Glutamatergic neuron (in vitro differentiated cells): Measurements from ENCODE around the gene RBMS1. TPM values are rescaled to one million over a fixed set of nuclear protein-coding genes. Genes with fewer than 3 reads are reported as not detected.

Experiments
- DNase-seq: peaks from one replicate; pipeline ENCODE4 v3.0.0; 2022
- H3K27ac Mint-ChIP-seq: one replicate; pipeline ENCODE4 v1.8.0; 2020; ENCODE audit warnings: mild to moderate bottlenecking, mixed read lengths, inconsistent platforms; ENCODE audit not compliant: unreplicated experiment
- H3K27me3 Mint-ChIP-seq: one replicate; pipeline ENCODE4 v1.8.0; 2020; ENCODE audit warnings: mild to moderate bottlenecking, moderate library complexity, mixed read lengths, inconsistent platforms; ENCODE audit not compliant: unreplicated experiment
- H3K36me3 Mint-ChIP-seq: one replicate; pipeline ENCODE4 v1.8.0; 2020; ENCODE audit warnings: mild to moderate bottlenecking, mixed read lengths, inconsistent platforms; ENCODE audit not compliant: unreplicated experiment
- H3K4me1 Mint-ChIP-seq: one replicate; pipeline ENCODE4 v1.8.0; 2020; ENCODE audit warnings: mild to moderate bottlenecking, low read depth, mixed read lengths, inconsistent platforms; ENCODE audit not compliant: unreplicated experiment
- H3K4me3 Mint-ChIP-seq: one replicate; pipeline ENCODE4 v1.8.0; 2020; ENCODE audit warnings: mild to moderate bottlenecking, mixed read lengths, inconsistent platforms; ENCODE audit not compliant: unreplicated experiment
- H3K9me3 Mint-ChIP-seq: one replicate; pipeline ENCODE4 v1.8.0; 2020; ENCODE audit warnings: mild to moderate bottlenecking, moderate library complexity, mixed read lengths, inconsistent platforms; ENCODE audit not compliant: unreplicated experiment
- total RNA-seq: library from RNA; stranded (reverse); fragmentation: NEBNext Ultra II Directional; extraction: Animal tissue kit (Norgen Biotek cat#: 25700); gene quantifications from one replicate; pipeline ENCODE4 v1.2.1, GENCODE V29; 2021; ENCODE audit not compliant: unreplicated experiment
- TF ChIP-seq, protein P1 (sequence below): fragments of 200-600 bp; sonication (generic); IDR thresholded peaks from one replicate; pipeline ENCODE4 v1.5.0; 2021; ENCODE audit not compliant: partially characterized antibody, unreplicated experiment

Gene RBMS1
- total RNA-seq, 1 donor from 2014 or later, result 142 TPM

GRCh38 chr2:160301420-160301819, 192.2 kb downstream of the RBMS1 start:
- no peak overlapping the region for H3K4me3 Mint-ChIP-seq
- H3K4me1 Mint-ChIP-seq, result peaks cover 1% of the 10 kb centered on the region
- H3K27ac Mint-ChIP-seq, result no peak overlapping the region
- peaks cover 7% of the 10 kb centered on the region for H3K27me3 Mint-ChIP-seq
- no peak for DNase-seq
- peaks cover 23% of the 10 kb centered on the region for H3K36me3 Mint-ChIP-seq
- TF ChIP-seq, protein P1, sequence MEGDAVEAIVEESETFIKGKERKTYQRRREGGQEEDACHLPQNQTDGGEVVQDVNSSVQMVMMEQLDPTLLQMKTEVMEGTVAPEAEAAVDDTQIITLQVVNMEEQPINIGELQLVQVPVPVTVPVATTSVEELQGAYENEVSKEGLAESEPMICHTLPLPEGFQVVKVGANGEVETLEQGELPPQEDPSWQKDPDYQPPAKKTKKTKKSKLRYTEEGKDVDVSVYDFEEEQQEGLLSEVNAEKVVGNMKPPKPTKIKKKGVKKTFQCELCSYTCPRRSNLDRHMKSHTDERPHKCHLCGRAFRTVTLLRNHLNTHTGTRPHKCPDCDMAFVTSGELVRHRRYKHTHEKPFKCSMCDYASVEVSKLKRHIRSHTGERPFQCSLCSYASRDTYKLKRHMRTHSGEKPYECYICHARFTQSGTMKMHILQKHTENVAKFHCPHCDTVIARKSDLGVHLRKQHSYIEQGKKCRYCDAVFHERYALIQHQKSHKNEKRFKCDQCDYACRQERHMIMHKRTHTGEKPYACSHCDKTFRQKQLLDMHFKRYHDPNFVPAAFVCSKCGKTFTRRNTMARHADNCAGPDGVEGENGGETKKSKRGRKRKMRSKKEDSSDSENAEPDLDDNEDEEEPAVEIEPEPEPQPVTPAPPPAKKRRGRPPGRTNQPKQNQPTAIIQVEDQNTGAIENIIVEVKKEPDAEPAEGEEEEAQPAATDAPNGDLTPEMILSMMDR, result no peak
- H3K9me3 Mint-ChIP-seq, result peaks cover 9% of the 10 kb centered on the region

GRCh38 chr2:160300203-160300602, 193.4 kb downstream of the RBMS1 start:
- no peak for DNase-seq
- peaks cover 3% of the 10 kb centered on the region for H3K4me1 Mint-ChIP-seq
- H3K27ac Mint-ChIP-seq, result no peak overlapping the region
- H3K9me3 Mint-ChIP-seq, result peaks cover 9% of the 10 kb centered on the region
- H3K27me3 Mint-ChIP-seq, result peaks cover 6% of the 10 kb centered on the region
- TF ChIP-seq, protein P1, result no peak
- peaks cover 18% of the 10 kb centered on the region for H3K36me3 Mint-ChIP-seq
- no peak overlapping the region for H3K4me3 Mint-ChIP-seq

DNA sequence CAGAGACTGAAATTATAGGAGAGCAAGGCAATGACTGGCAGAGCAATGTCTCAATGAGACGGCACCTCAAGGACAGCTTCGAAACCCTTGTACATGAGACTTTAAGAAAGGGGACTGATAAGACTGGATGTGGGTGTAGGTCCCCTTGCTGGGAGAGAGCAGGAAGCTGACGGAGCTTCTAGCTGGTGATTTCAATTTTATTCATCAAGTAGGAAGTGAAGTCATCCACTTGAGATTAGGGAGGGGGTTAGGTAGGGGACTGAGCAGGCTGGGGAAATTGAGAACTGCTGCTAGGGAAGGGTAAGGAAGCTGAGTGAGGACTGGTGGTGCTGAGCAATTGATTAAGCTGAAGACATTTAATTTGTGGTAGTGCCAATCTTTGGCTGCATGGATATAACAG, 194.1 kb downstream of the RBMS1 start:
- TF ChIP-seq, protein P1, result no peak
- Mint-ChIP-seq H3K9me3 (peaks cover 9% of the 10 kb centered on the region), H3K27me3 (peaks cover 6% of the 10 kb centered on the region), H3K36me3 (peaks cover 18% of the 10 kb centered on the region), H3K27ac (no peak overlapping the region), H3K4me3 (no peak overlapping the region), H3K4me1 (peaks cover 3% of the 10 kb centered on the region)
- DNase-seq, result no peak

- peaks cover 6% of the 10 kb centered on the region for H3K27me3 Mint-ChIP-seq
- TF ChIP-seq, protein P1, result no peak
- peaks cover 9% of the 10 kb centered on the region for H3K9me3 Mint-ChIP-seq
- peaks cover 3% of the 10 kb centered on the region for H3K4me1 Mint-ChIP-seq
- H3K4me3 Mint-ChIP-seq, result no peak overlapping the region
- peaks cover 18% of the 10 kb centered on the region for H3K36me3 Mint-ChIP-seq
- no peak for DNase-seq
- H3K27ac Mint-ChIP-seq, result no peak overlapping the region
Observed at GRCh38 chr2:160298960-160299359, 194.6 kb downstream of the RBMS1 start.

- TF ChIP-seq, protein P1, result no peak
- H3K9me3 Mint-ChIP-seq, result peaks cover 9% of the 10 kb centered on the region
- H3K36me3 Mint-ChIP-seq, result peaks cover 18% of the 10 kb centered on the region
- H3K4me1 Mint-ChIP-seq, result peaks cover 14% of the 10 kb centered on the region
- H3K4me3 Mint-ChIP-seq, result no peak overlapping the region
- DNase-seq, result no peak
- peaks cover 6% of the 10 kb centered on the region for H3K27me3 Mint-ChIP-seq
- H3K27ac Mint-ChIP-seq, result no peak overlapping the region
Observed at GRCh38 chr2:160295519-160296207, 197.9 kb downstream of the RBMS1 start.
